ENCODE measurements around the gene LYSMD1.
"Not testable (repeated sequence)": the region's sequence is repeated elsewhere in the genome, so short reads cannot be mapped to it uniquely, and the experiment has no call there.

The LYSMD1 gene

GRCh38 chr1:151165738-151166504, at the start of gene LYSMD1, which contains the start of gene SCNM1:
Gene LYSMD1 (minus strand): TSS chr1:151165902. CDS start chr1:151165258, 644 bp downstream.
Gene SCNM1 (plus strand): TSS chr1:151166144. CDS start chr1:151166153, 9 bp downstream.
- DNase-seq, result peak; percentile 99

GRCh38 chr1:151213560-151213959, 47.9 kb upstream of the LYSMD1 start:
- no peak for DNase-seq

- DNase-seq, result no peak
Measured at GRCh38 chr1:151211972-151212705, 46.4 kb upstream of the LYSMD1 start.

GRCh38 chr1:151210830-151211229, 45.1 kb upstream of the LYSMD1 start:
- no peak for DNase-seq

GRCh38 chr1:151205381-151205965, 39.8 kb upstream of the LYSMD1 start:
- not testable (repeated sequence) for DNase-seq

DNA sequence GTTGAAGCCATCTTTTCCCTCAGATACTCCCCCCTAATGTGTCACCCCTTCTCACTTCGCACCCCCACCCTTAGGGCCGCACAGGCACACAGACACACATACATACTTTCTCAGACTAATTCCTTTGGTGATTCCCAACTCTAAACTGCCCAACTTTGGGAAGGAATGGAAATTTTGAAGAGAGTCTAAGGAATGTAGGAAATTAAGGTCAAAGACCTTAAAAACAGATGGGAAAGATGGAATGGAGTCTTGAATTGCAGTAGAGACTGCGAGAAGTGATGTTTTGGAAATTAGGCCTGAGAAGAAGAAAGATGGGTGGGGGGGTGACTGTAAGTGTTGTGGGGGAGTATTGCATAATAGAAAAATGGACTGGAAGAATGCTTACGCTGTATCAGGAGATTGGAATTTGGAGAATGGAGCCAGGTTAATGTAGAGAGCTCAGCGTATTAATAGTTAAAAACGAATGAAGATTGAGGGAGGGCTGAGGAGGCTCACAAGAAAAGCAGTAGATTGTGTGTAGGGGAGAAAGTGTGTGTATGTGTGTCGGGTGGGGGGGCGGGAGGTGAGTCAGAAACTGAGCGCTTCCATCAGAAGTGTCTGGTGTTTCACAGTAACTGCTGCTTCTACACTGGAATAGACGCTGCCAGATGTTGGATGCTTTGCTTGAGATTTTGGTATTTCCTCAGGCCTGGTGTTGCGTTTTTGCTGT, 34.3 kb upstream of the LYSMD1 start:
- no peak for DNase-seq

DNA sequence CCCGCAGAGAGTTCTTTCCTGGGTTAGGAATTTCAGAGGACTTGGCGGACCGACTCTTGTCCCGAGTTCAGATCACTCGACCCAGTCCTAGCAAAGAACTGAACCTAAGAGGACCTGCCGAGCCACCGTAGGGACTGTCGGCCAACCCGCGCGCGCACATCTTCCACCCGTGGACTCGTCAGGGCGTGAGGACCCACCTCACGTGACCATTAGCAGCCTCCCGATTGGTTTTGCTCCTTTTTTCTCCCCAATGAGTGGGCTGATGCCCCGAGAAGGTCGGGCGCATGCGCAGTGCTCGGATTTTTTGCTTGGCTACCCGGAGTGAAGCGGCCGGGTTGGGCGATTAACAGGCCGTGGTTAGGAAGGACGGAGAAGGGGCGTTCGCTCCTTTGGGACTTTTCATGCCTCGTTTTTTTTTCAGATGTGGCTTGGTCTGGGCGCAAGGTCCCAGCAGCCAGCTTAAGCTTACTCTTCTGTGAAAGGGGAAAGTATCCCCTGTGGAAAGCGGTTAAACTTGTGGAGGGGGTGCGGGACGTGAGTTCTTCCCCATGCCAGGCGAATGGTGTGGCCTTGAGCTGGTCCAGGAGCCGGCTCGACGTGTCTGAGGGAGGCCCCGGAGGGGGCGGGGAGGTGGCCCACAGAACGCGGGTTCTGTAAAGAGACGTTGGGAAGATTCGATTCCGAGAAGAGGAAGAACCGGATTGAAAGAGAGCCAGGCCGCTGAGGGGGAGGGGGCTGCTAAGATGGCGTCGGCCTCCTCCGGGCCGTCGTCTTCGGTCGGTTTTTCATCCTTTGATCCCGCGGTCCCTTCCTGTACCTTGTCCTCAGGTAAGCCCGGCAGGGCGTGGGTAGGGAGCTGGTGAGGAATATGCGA, 32.8 kb upstream of the LYSMD1 start, which contains the start of gene PIP5K1A:
Gene PIP5K1A (plus strand): TSS at position 299 of the 874 bp plus-strand sequence. CDS start 445 bp downstream, at position 744.
- peak; percentile 100 for DNase-seq

- no peak for DNase-seq
Measured at GRCh38 chr1:151197863-151198253, 32.2 kb upstream of the LYSMD1 start.

DNA sequence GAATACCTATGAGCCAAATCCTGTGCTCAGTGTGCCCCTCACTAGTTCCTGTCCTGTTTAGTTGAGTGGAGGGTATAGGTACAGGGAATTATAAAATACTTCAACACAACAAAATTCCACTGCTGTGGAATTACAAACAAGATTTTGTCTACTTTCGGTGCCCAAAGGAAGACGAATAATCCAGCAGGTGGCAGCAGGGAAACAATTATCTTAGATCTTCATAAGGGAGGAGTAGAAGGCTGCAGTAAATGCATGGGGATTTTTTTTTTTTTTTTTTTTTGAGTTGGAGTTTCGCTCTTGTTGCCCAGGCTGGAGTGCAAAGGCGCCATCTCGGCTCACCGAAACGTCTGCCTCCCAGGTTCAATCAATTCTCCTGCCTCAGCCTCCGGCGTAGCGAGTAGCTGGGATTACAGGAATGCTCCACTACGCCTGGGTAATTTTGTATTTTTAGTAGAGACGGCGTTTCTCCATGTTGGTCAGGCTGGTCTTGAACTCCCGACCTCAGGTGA, 30.6 kb upstream of the LYSMD1 start:
- peak; percentile 93 for DNase-seq

GRCh38 chr1:151194894-151195594, 29.3 kb upstream of the LYSMD1 start:
- DNase-seq, result not testable (repeated sequence)

- no peak for DNase-seq
Measured at GRCh38 chr1:151193856-151194255, 28.2 kb upstream of the LYSMD1 start.

GRCh38 chr1:151193304-151193703, 27.6 kb upstream of the LYSMD1 start:
- DNase-seq, result no peak

GRCh38 chr1:151192047-151192446, 26.3 kb upstream of the LYSMD1 start:
- DNase-seq, result no peak

DNA sequence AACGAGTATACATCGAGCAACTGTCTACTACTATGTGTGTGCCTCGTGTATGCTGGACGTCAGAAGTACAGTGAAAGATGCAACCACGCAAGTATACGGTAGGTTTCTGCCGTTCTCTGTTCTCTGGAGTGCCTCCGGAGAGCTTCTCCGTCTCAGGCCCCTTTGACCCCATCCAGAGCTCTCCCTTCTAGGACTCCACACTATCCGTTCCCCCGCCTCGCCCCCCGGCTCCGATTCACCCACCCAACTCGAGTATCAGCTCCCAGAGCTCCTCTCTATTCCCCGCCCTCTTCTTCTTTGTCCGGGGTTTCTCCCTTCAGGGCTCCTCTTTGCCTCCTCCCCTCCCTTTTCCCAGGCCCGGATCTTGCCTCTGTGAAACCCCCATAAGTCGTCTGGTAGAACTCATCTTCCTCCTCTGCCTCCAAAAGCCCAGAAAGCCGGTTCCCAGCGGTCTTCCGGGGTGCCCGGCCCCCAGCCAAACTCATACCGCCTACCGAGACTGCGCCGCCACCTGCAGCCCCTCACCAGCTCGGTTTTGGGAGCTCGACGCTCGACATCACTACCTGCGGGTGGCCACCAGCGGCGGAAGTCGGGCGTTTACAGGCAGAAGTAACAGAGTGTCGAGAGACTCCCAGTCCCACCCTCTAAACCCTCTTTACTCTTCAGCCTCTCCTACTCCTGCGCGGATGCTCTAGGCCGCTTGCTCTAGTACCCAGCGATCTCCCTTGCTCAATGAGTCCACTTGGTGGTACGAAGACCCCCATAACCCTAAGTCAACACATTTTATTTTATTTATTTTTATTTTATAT, 24.1 kb upstream of the LYSMD1 start, which contains the start of gene VPS72:
Gene VPS72 (minus strand): TSS at position 561 of the 809 bp plus-strand sequence. CDS start 76 bp downstream, at position 485.
- DNase-seq, result peak; percentile 96

DNA sequence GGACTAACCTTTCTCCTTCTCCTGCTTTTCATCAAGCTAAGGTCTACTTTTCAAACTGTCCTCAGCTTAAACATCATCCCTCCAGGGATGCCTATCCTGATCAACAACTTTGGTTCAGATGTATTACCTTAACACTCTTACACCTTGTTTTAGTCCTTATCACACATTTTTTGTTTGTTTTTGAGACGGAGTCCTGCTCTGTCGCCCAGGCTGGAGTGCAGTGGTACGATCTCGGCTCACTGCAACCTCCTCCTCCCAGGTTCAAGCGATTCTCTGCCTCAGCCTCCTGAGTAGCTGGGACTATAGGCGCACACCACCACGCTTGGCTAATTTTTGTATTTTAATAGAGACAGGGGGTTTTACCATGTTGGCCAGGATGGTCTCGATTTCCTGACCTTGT, 23.0 kb upstream of the LYSMD1 start:
- not testable (repeated sequence) for DNase-seq

GRCh38 chr1:151187205-151187604, 21.5 kb upstream of the LYSMD1 start:
- DNase-seq, result no peak

- no peak for DNase-seq
Measured at GRCh38 chr1:151184211-151184610, 18.5 kb upstream of the LYSMD1 start.

GRCh38 chr1:151176514-151177045, 10.9 kb upstream of the LYSMD1 start:
- no peak for DNase-seq

DNA sequence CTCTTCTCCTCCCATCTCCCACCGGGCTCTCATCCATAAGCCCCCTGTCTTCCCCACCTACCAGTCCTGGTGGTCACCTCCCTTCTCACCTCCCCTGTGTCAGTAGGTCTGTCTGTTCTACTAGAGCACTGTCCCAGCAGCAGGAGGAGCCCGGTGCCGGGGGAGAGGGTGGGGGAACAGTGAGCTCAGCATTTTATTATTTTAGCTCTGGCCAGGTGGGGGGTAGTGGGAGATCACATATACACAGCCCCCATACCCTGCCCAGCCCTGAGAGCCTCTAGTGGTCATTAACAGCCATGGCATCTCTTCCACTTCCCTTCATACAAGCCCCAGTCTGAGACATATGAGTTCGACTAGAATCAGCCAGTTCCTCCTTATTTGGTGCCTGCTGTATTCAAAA, 10.2 kb upstream of the LYSMD1 start, which contains the start of gene TMOD4:
Gene TMOD4 (minus strand): TSS at position 119 of the 400 bp plus-strand sequence. CDS start 1,106 bp downstream, outside the sequence.
- DNase-seq, result no peak

Measured in NCI-H187 treated with DMSO at 0.1 percent for 48 hours (cell line).